GM23338 (cell line): ENCODE results near the gene C16orf90.

Experiments used
- CTCF ChIP-seq, 2 experiments: fragments of 200-600 bp in 1 of 2; sonication (generic) in 1 of 2; conservative IDR thresholded peaks; 2 replicates each; pipeline versions ENCODE4 v1.5.1 to v1.6.1; 2016 to 2017; ENCODE audit warnings: antibody characterized with exemption in 2 of 2, low read depth in 2 of 2, mild to moderate bottlenecking in 2 of 2, moderate library complexity in 1 of 2
- EZH2phosphoT487 ChIP-seq: fragments of 200-600 bp; sonication (generic); IDR thresholded peaks from one replicate; pipeline ENCODE4 v1.8.1; 2018; ENCODE audit warnings: antibody characterized with exemption; ENCODE audit not compliant: unreplicated experiment
- JUNB ChIP-seq: IDR thresholded peaks from one replicate; pipeline ENCODE4 v1.6.1; 2016; ENCODE audit warnings: antibody characterized with exemption; ENCODE audit not compliant: unreplicated experiment

- TF ChIP-seq CTCF (conservative IDR thresholded peaks at IDR 0.05; ENCODE audit: low read depth in 2 of 2): no peak
- TF ChIP-seq EZH2phosphoT487: no peak
- no peak for TF ChIP-seq JUNB
Measured at GRCh38 chr16:3469736-3470135, 25.6 kb downstream of the C16orf90 start.
